Vagina (tissue), 2 donors: ENCODE data around the gene ZNF135. TPM values are rescaled to one million over a fixed set of nuclear protein-coding genes. Genes with fewer than 3 reads are reported as not detected.

Experiments
- DNase-seq, 2 donors: peaks; one replicate each; pipeline ENCODE4 v3.0.0-alpha.2; 2017; ENCODE audit errors: extremely low spot score in 2 of 2
- H3K27ac ChIP-seq: fragments of 200-600 bp; sonication (generic); one replicate; pipeline ENCODE4 v1.5.1; 2019
- H3K27me3 ChIP-seq: fragments of 200-600 bp; sonication (generic); one replicate; pipeline ENCODE4 v1.5.1; 2019
- H3K36me3 ChIP-seq, 2 donors: fragments of 200-600 bp; sonication (generic); one replicate each; pipeline ENCODE4 v1.5.1; 2017 to 2019
- H3K4me1 ChIP-seq: fragments of 200-600 bp; sonication (generic); one replicate; pipeline ENCODE4 v1.5.1; 2019
- H3K4me3 ChIP-seq, 2 donors: fragments of 200-600 bp; sonication (generic); 1 replicate in 1 of 2; 2 replicates in 1 of 2; pipeline ENCODE4 v1.5.1; 2016 to 2019
- H3K9me3 ChIP-seq: fragments of 200-600 bp; sonication (generic); one replicate; pipeline ENCODE4 v1.5.1; 2019
- POLR2A ChIP-seq, 2 donors: fragments of 450-650 bp; IDR thresholded peaks; one replicate each; pipeline ENCODE4 v1.6.1; 2017; ENCODE audit warnings: antibody characterized with exemption in 2 of 2, mild to moderate bottlenecking in 2 of 2, moderate library complexity in 2 of 2
- POLR2AphosphoS5 ChIP-seq, 2 donors: sonication (generic); formaldehyde crosslinking; IDR thresholded peaks; one replicate each; pipeline ENCODE4 v1.9.0; 2017; ENCODE audit warnings: antibody characterized with exemption in 2 of 2, mild to moderate bottlenecking in 2 of 2, low read depth in 1 of 2; ENCODE audit not compliant: insufficient read depth in 1 of 2
- intact Hi-C: fragments of 100-400 bp; cut with DNase I; formaldehyde crosslinking; loops from one replicate; pipeline ENCODE4 v1.15.1; 2023
- total RNA-seq: library from RNA; depleted of rRNA; stranded (reverse); fragments of >200 nt; gene quantifications from one replicate; pipeline ENCODE4 v1.2.3, GENCODE V29; 2016
- TF ChIP-seq, protein P1 (sequence below), 3 experiments: fragments of 450-650 bp in 2 of 3; fragments of 200-600 bp in 1 of 3; sonication (generic) in 1 of 3; IDR thresholded peaks; one replicate each; pipeline ENCODE4 v1.5.1; 2017 to 2019; ENCODE audit warnings: antibody characterized with exemption in 3 of 3, mild to moderate bottlenecking in 2 of 3, moderate library complexity in 2 of 3

Gene ZNF135
- total RNA-seq = 5.4 TPM

DNA sequence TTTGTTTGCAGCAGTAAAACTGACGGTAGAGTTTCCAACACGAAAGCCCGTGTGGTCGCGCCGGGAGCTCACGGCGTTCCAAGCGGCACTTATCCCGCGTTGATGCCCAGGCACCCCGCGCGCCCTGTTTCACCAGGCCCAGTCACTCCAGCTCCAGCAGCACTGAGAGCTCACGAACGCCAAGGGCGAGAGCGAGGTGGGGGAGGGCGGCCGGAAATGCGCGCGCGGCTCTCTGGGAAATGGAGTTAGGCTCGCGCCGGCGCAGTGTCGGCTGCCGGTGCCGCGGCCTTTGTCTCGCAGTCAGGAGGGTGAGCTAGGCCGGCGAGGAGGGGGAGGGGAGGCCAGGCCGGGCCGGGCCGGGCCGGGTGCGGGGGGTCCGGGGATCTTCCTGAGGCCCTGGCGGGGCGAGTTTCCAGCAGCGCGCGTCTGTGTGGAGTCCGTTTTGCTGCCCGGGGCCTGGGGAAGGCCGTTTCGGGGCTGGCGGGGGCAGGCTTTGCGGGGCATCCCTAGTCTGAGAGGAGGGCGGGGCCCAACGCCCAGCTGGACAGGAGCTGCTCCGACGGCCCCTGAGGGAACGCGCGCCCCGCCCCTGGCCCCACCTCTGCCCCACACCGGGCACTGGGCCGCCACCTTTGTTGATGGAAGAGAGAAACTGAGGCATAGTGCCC lies at the start of gene ZNF135:
Gene ZNF135, plus strand, starts transcription at position 280 of the 668 bp plus-strand sequence. CDS start 721 bp downstream, outside the sequence.
- H3K4me1 ChIP-seq = peaks cover 15% of the 10 kb centered on the region
- no peaks in the 10 kb centered on the region for H3K9me3 ChIP-seq
- H3K36me3 ChIP-seq = peaks cover 0 to 7% of the 10 kb centered on the region in 2 donors
- H3K4me3 ChIP-seq = peak within 1 kb of the TSS; percentile 61 to 78
- no peaks in the 10 kb centered on the region for H3K27me3 ChIP-seq
- intact Hi-C loops = no loop called here
- TF ChIP-seq POLR2AphosphoS5 (IDR thresholded peaks at IDR 0.05; ENCODE audit: insufficient read depth in 1 of 2, low read depth in 1 of 2) (peak; percentile 66 to 70), POLR2A (IDR thresholded peaks at IDR 0.05) (no peak)
- TF ChIP-seq, protein P1, sequence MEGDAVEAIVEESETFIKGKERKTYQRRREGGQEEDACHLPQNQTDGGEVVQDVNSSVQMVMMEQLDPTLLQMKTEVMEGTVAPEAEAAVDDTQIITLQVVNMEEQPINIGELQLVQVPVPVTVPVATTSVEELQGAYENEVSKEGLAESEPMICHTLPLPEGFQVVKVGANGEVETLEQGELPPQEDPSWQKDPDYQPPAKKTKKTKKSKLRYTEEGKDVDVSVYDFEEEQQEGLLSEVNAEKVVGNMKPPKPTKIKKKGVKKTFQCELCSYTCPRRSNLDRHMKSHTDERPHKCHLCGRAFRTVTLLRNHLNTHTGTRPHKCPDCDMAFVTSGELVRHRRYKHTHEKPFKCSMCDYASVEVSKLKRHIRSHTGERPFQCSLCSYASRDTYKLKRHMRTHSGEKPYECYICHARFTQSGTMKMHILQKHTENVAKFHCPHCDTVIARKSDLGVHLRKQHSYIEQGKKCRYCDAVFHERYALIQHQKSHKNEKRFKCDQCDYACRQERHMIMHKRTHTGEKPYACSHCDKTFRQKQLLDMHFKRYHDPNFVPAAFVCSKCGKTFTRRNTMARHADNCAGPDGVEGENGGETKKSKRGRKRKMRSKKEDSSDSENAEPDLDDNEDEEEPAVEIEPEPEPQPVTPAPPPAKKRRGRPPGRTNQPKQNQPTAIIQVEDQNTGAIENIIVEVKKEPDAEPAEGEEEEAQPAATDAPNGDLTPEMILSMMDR (IDR thresholded peaks at IDR 0.05) = no peak
- DNase-seq = no peak
- peak within 1 kb of the TSS; percentile 91 for H3K27ac ChIP-seq

DNA sequence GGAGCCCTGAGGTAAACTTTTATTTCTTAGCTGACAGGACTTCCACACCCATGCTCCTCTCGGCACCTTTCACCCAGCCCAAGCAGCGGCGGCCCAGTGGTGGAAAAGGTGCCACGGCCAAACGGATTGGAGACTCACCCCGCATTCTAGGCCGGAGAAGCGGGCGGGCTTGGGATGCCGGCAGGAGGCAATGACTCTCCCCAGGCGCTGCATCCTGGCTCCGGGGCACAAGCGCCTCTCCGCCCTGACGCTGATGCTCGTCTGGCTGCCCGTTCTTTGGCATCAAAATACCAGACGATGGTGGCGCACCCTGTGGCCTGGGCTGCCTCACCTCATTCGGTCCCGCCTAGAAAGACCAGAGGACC lies 49.8 kb upstream of the ZNF135 start:
- peaks cover 7% of the 10 kb centered on the region for H3K4me1 ChIP-seq
- H3K27ac ChIP-seq = peak overlapping the region; percentile 30
- H3K9me3 ChIP-seq = peaks cover 22% of the 10 kb centered on the region
- peaks cover 0 to 34% of the 10 kb centered on the region in 2 donors for H3K36me3 ChIP-seq
- no peaks in the 10 kb centered on the region for H3K27me3 ChIP-seq
- H3K4me3 ChIP-seq = peak overlapping the region; percentile 42 to 48
- intact Hi-C loops = no loop called here
- no peak for TF ChIP-seq POLR2A (IDR thresholded peaks at IDR 0.05)
- TF ChIP-seq, protein P1 (IDR thresholded peaks at IDR 0.05) = no peak
- no peak for TF ChIP-seq POLR2AphosphoS5 (IDR thresholded peaks at IDR 0.05; ENCODE audit: insufficient read depth in 1 of 2, low read depth in 1 of 2)
- no peak for DNase-seq

DNA sequence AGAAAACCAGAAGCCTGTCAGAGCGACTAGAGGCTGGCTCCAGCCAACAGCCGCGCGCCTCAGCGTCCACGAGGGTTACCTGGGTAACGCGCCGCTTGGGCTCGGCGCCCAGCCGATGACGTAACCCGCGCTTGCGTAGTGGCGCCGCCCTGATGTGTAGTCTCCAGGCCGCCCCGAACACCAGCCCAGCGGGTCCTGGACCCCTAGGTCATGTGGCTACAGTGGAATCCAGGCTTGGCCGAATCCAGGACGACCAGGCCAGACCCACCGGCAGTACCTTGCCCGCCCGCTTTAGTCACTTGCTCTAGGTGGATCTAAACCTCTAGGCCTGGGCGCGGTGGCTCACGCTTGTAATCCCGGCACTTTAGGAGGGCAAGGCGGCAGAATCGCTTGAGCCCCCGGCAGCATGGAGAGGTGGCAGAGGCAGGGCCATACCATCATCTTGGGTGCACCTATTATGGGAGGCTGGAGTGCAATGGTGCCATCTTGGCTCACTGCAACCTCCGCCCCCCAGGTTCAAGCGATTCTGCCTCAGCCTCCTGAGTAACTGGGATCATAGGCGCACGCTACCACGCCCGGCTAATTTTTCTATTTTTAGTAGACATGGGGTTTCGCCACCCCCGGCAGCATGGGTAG lies 49.3 kb upstream of the ZNF135 start:
- TF ChIP-seq POLR2AphosphoS5 (IDR thresholded peaks at IDR 0.05; ENCODE audit: insufficient read depth in 1 of 2, low read depth in 1 of 2) = peak; percentile 22 to 71
- TF ChIP-seq, protein P1 (IDR thresholded peaks at IDR 0.05) = no peak

DNA sequence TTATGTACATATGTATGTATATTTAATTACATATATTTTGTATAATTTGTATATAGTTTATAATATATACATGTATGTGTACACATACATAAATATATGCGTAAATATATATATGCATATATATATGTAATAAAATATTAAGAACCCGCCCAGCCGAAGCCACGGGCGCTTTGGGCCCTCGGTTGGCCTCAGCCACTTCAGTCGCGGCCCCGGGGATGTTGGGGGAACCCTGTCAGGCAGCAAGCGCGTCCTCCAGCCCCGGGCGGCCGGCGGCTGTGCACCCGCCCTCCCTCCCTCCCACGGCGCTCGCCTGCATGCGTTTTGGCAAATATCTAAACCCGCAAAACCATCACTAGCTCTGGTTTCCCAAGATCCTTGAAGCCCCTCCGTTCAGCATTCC lies 48.6 kb upstream of the ZNF135 start:
- intact Hi-C loops = no loop called here
- Histone ChIP-seq H3K27me3 (no peaks in the 10 kb centered on the region), H3K4me3 (no peak overlapping the region), H3K9me3 (peaks cover 14% of the 10 kb centered on the region), H3K36me3 (peaks cover 0 to 21% of the 10 kb centered on the region in 2 donors), H3K4me1 (peaks cover 5% of the 10 kb centered on the region), H3K27ac (no peak overlapping the region)
- DNase-seq = no peak
- TF ChIP-seq POLR2AphosphoS5 (IDR thresholded peaks at IDR 0.05; ENCODE audit: insufficient read depth in 1 of 2, low read depth in 1 of 2) = no peak
- TF ChIP-seq, protein P1 (IDR thresholded peaks at IDR 0.05) = no peak
- TF ChIP-seq POLR2A (IDR thresholded peaks at IDR 0.05) = no peak

More for the DNA sequence above, 49.3 kb upstream of the ZNF135 start:
- Histone ChIP-seq H3K4me1 (peaks cover 5% of the 10 kb centered on the region), H3K36me3 (peaks cover 0 to 29% of the 10 kb centered on the region in 2 donors), H3K27me3 (no peaks in the 10 kb centered on the region), H3K27ac (peak overlapping the region; percentile 30), H3K9me3 (peaks cover 17% of the 10 kb centered on the region), H3K4me3 (peak overlapping the region; percentile 42 to 48)
- intact Hi-C loops = no loop called here
- DNase-seq = no peak

DNA sequence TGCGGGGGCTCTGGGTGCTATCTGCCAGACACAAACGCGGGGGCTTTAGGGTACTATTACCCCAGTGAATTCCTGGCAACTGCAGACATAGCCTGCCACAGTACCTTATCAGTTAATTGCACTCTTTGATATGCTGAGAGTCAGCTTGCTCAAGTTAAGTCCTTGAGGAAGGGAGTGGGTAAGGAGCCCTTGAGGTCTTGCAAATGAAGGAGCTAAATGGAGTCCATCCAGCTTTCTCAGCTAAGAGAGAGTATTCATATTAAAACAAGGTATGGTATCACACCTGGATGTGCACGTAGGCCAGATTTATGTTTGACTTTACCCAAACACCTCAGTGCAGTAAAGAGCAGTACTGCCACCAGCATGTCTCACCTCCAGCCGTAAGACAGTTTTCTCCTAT lies 44.9 kb upstream of the ZNF135 start:
- Histone ChIP-seq H3K4me3 (no peak overlapping the region), H3K4me1 (peaks cover 5% of the 10 kb centered on the region), H3K9me3 (no peaks in the 10 kb centered on the region), H3K27me3 (no peaks in the 10 kb centered on the region), H3K36me3 (no peaks in the 10 kb centered on the region), H3K27ac (no peak overlapping the region)
- intact Hi-C loops = no loop called here
- no peak for DNase-seq
- TF ChIP-seq, protein P1 (IDR thresholded peaks at IDR 0.05) = no peak
- TF ChIP-seq POLR2AphosphoS5 (IDR thresholded peaks at IDR 0.05; ENCODE audit: insufficient read depth in 1 of 2, low read depth in 1 of 2) (no peak), POLR2A (IDR thresholded peaks at IDR 0.05) (no peak)
